WTC11 (cell line): ENCODE measurements around the gene EBP. TPM values are rescaled to one million over a fixed set of nuclear protein-coding genes. Genes with fewer than 3 reads are reported as not detected.

Experiments used
- ATAC-seq: fragments of 200-7000 bp; cut with Tn5 transposase; 2 replicates; pipeline ENCODE4 v1.10.0; 2021; ENCODE audit warnings: mild to moderate bottlenecking, moderate library complexity
- CTCF ChIA-PET: fragments of 300-600 bp; sonication (Branson Sonifier 250); formaldehyde crosslinking; loops from one replicate; lab custom pipeline; 2021; ENCODE audit warnings: antibody characterized with exemption; lab: Charles Lee
- POLR2A ChIA-PET: fragments of 350-600 bp; sonication (Branson Sonifier 250); formaldehyde crosslinking; loops from one replicate; lab custom pipeline; 2021; ENCODE audit warnings: antibody characterized with exemption; lab: Charles Lee
- DNase-seq: peaks from one replicate; pipeline ENCODE4 v3.0.0; 2021; ENCODE audit warnings: low spot score
- H3K27ac Mint-ChIP-seq: 2 replicates; pipeline ENCODE4 v1.8.0; 2021; ENCODE audit warnings: mixed read lengths
- H3K27me3 Mint-ChIP-seq: 2 replicates; pipeline ENCODE4 v1.8.0; 2021; ENCODE audit warnings: low read depth, mild to moderate bottlenecking, moderate library complexity, mixed read lengths
- H3K36me3 Mint-ChIP-seq: 2 replicates; pipeline ENCODE4 v1.8.0; 2021; ENCODE audit warnings: mixed read lengths
- H3K4me1 Mint-ChIP-seq: 2 replicates; pipeline ENCODE4 v1.8.0; 2022; ENCODE audit warnings: mixed read lengths
- H3K4me3 Mint-ChIP-seq: 2 replicates; pipeline ENCODE4 v1.8.0; 2021; ENCODE audit warnings: mild to moderate bottlenecking, moderate library complexity, mixed read lengths
- H3K9me3 Mint-ChIP-seq: 2 replicates; pipeline ENCODE4 v1.8.0; 2021; ENCODE audit warnings: mixed read lengths
- ATF6 ChIP-seq: sonication (generic); formaldehyde crosslinking; IDR thresholded peaks from 2 replicates; pipeline ENCODE4 v1.8.1; 2023; ENCODE audit warnings: mild to moderate bottlenecking, missing genetic modification reagents
- CREM ChIP-seq: sonication (generic); formaldehyde crosslinking; IDR thresholded peaks from 2 replicates; pipeline ENCODE4 v1.8.1; 2022; ENCODE audit warnings: mild to moderate bottlenecking, missing genetic modification reagents, moderate library complexity
- E2F5 ChIP-seq: sonication (generic); formaldehyde crosslinking; IDR thresholded peaks from 2 replicates; pipeline ENCODE4 v1.8.1; 2022; ENCODE audit warnings: mild to moderate bottlenecking, moderate library complexity, missing genetic modification reagents
- EMX1 ChIP-seq: fragments of 250-450 bp; sonication (Bioruptor Pico); IDR thresholded peaks from 2 replicates; pipeline ENCODE4 v1.8.0; 2021; ENCODE audit warnings: mild to moderate bottlenecking
- ERG ChIP-seq: fragments of 250-450 bp; sonication (Bioruptor Pico); IDR thresholded peaks from 2 replicates; pipeline ENCODE4 v1.8.0; 2021; ENCODE audit warnings: mild to moderate bottlenecking
- FOXK1 ChIP-seq: sonication (generic); formaldehyde crosslinking; IDR thresholded peaks from 2 replicates; pipeline ENCODE4 v1.8.0; 2022; ENCODE audit warnings: mild to moderate bottlenecking, moderate library complexity, missing genetic modification reagents
- FOXP1 ChIP-seq: sonication (generic); formaldehyde crosslinking; IDR thresholded peaks from 2 replicates; pipeline ENCODE4 v1.8.0; 2022; ENCODE audit warnings: missing genetic modification reagents, mild to moderate bottlenecking, moderate library complexity, borderline replicate concordance
- HMGXB4 ChIP-seq: sonication (generic); formaldehyde crosslinking; IDR thresholded peaks from 2 replicates; pipeline ENCODE4 v1.8.1; 2023; ENCODE audit warnings: mild to moderate bottlenecking, moderate library complexity, missing genetic modification reagents
- IRF2 ChIP-seq: sonication (generic); formaldehyde crosslinking; IDR thresholded peaks from 2 replicates; pipeline ENCODE4 v1.8.0; 2022; ENCODE audit warnings: low read depth, missing genetic modification reagents, borderline replicate concordance
- MAX ChIP-seq: sonication (generic); formaldehyde crosslinking; IDR thresholded peaks from 2 replicates; pipeline ENCODE4 v1.8.0; 2022; ENCODE audit warnings: mild to moderate bottlenecking, missing genetic modification reagents
- MYBL2 ChIP-seq: sonication (generic); formaldehyde crosslinking; IDR thresholded peaks from 2 replicates; pipeline ENCODE4 v1.8.1; 2023; ENCODE audit warnings: mild to moderate bottlenecking, moderate library complexity, missing genetic modification reagents
- NFE2L1 ChIP-seq: sonication (generic); formaldehyde crosslinking; IDR thresholded peaks from 2 replicates; pipeline ENCODE4 v1.8.1; 2023; ENCODE audit warnings: missing genetic modification reagents
- SMAD3 ChIP-seq: sonication (generic); formaldehyde crosslinking; IDR thresholded peaks from 2 replicates; pipeline ENCODE4 v1.8.0; 2022; ENCODE audit warnings: missing genetic modification reagents, mild to moderate bottlenecking, borderline replicate concordance
- SMAD4 ChIP-seq: sonication (generic); formaldehyde crosslinking; IDR thresholded peaks from 2 replicates; pipeline ENCODE4 v1.8.0; 2022; ENCODE audit warnings: mild to moderate bottlenecking, missing genetic modification reagents
- SOX15 ChIP-seq: fragments of 250-450 bp; sonication (Bioruptor Pico); IDR thresholded peaks from 2 replicates; pipeline ENCODE4 v1.9.0; 2021; ENCODE audit warnings: mild to moderate bottlenecking
- TEAD1 ChIP-seq: sonication (generic); formaldehyde crosslinking; IDR thresholded peaks from 2 replicates; pipeline ENCODE4 v1.8.0; 2022; ENCODE audit warnings: mild to moderate bottlenecking, missing genetic modification reagents
- ZNF121 ChIP-seq: sonication (generic); formaldehyde crosslinking; IDR thresholded peaks from 2 replicates; pipeline ENCODE4 v1.8.0; 2023; ENCODE audit warnings: missing genetic modification reagents
- total RNA-seq: library from RNA; stranded (reverse); gene quantifications from 3 replicates; pipeline ENCODE4 v1.2.3, GENCODE V29; 2021

Gene EBP
- total RNA-seq, 1 experiment from 2014 or later, result 129 TPM

- ChIA-PET POLR2A (no interaction called here), CTCF (interaction anchor here (1.4 kb wide), 1 partner anchor 9 kb away, joined by 3 read pairs; no protein-coding TSS in a partner anchor)
- Mint-ChIP-seq H3K27me3 (no peaks in the 10 kb centered on the region), H3K4me1 (peaks cover 38% of the 10 kb centered on the region), H3K36me3 (peaks cover 5% of the 10 kb centered on the region; the same call in 1 of the 2 replicates), H3K9me3 (no peaks in the 10 kb centered on the region), H3K4me3 (peak overlapping the region; percentile 93), H3K27ac (no peak overlapping the region)
- no peak for TF ChIP-seq EMX1 (CRISPR knock-in tag)
- TF ChIP-seq E2F5, result no peak
- TF ChIP-seq CREM (CRISPR knock-in tag), result no peak
- no peak for TF ChIP-seq SMAD3 (CRISPR knock-in tag)
- TF ChIP-seq MYBL2 (CRISPR knock-in tag), result no peak
- no peak for TF ChIP-seq ZNF121 (CRISPR knock-in tag)
- TF ChIP-seq SOX15 (CRISPR knock-in tag), result no peak
- no peak for ATAC-seq
- DNase-seq, result no peak
Measured at GRCh38 chrX:48475296-48475695, 46.3 kb upstream of the EBP start.

- H3K27me3 Mint-ChIP-seq, result no peaks in the 10 kb centered on the region
- peak; percentile 69 for ATAC-seq
- H3K4me3 Mint-ChIP-seq, result peak within 1 kb of the TSS; percentile 93
- CTCF ChIA-PET, result interaction anchor here (0.8 kb wide), 1 partner anchor 8 kb away, joined by 3 read pairs; no protein-coding TSS in a partner anchor
- H3K27ac Mint-ChIP-seq, result peak within 1 kb of the TSS; percentile 95
- H3K4me1 Mint-ChIP-seq, result peaks cover 38% of the 10 kb centered on the region
- H3K36me3 Mint-ChIP-seq, result peaks cover 9% of the 10 kb centered on the region
- DNase-seq, result peak; percentile 44
- POLR2A ChIA-PET, result no interaction called here
- H3K9me3 Mint-ChIP-seq, result no peaks in the 10 kb centered on the region
- TF ChIP-seq FOXP1 (CRISPR knock-in tag), result peak; percentile 57; the same call in 1 of the 2 replicates
- TF ChIP-seq SMAD4 (CRISPR knock-in tag), result no peak
- TF ChIP-seq ERG (CRISPR knock-in tag), result no peak
- no peak for TF ChIP-seq ATF6 (CRISPR knock-in tag)
- 0 out of 2 replicates have a peak, but pooled peaks have one; percentile 7 for TF ChIP-seq ZNF121 (CRISPR knock-in tag)
- TF ChIP-seq CREM (CRISPR knock-in tag), result peak; percentile 81; the same call in 1 of the 2 replicates
- TF ChIP-seq HMGXB4 (CRISPR knock-in tag), result 0 out of 2 replicates have a peak, but pooled peaks have one; percentile 43
- 0 out of 2 replicates have a peak, but pooled peaks have one; percentile 22 for TF ChIP-seq TEAD1 (CRISPR knock-in tag)
- peak; percentile 51 for TF ChIP-seq FOXK1 (CRISPR knock-in tag)
- TF ChIP-seq NFE2L1 (CRISPR knock-in tag), result no peak
- no peak for TF ChIP-seq IRF2 (CRISPR knock-in tag)
- peak; percentile 75 for TF ChIP-seq MAX (CRISPR knock-in tag)
- TF ChIP-seq, all 79 proteins: peak for 7
Measured at GRCh38 chrX:48475774-48476577, 45.6 kb upstream of the EBP start, which contains the start of gene FTSJ1. TSS of gene FTSJ1 (plus strand) at chrX:48476199. CDS start at chrX:48478048, 1,849 bp downstream.
